Fibroblast of skin of right biceps (primary cell): Measurements from ENCODE around the gene ESRRA.

Source experiments
- DNase-seq: peaks from one replicate; pipeline ENCODE4 v3.0.0-alpha.2; 2013

ESRRA gene

DNA sequence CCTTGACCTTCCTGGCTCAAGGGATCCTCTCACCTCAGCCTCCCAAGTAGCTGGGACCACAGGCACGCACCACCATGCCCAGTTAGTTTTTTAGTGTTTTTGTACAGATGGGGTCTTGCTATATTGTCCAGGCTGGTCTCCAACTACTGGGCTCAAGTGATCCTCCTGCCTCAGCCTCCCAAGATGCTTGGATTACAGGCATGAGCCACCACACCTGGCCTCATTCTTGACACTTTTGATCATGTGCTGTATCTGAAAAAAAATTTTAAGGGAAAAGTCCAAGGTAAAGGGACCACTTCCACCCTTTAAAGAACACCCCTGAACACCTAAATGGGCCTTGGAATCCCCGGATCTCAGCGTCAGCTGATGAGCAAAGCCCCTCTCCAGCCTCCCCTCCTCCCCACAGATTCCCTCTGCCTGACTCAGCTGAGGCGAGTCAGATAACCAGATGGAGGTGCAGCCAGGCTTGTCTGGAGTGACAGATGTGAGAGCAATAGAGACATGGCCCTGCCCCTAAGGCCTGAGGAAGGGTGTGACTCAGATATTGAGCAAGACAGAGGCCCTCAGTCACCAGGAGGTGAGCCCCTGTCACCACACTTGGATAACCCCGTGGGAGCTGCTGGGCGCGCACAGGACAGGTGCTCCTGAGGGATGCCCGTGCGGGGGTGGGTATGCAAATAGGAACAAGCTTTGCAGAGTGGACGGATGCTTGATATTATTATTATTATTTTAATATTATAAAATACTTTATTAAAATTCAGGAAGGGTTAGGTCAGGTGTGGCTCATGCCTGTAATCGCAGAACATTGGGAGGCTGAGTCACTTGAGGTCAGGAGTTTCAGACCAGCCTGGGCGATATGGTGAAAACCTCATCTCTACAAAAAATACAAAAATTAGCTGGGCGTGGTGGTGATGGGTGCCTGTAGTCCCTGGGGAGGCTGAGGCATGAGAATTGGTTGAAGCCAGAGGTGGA lies 29.7 kb downstream of the ESRRA start:
- peak; percentile 97 for DNase-seq

DNA sequence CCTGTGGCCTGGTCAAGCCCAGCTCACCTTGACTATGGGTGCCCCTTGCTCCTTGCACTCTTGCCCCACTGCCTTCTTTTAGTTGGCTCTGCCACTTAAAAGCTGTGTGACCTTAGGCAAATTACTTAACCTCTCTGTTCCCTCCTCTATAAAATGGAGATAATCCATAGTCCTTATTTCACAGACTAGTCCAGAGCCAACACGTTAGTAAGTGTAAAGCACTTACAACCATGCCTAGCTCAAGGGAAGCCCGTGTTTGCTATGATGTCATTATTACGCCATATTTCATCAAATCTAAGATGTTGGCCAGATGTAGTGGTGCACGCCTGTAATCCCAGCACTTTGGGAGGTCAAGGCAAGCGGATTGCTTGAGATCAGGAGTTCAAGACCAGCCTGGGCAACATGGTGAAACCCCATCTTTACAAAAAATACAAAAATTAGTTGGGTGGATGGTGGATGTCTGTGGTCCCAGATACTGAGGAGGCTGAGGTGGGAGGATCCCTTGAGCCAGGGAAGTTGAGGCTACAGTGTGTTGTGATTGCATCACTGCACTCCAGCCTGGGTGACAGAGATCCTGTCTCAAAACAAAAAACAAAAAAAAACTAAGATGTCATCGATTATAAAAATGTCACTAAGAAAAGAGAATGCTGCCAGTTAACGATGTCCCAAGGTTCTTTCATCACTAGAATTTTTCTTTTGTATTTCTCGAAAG lies 32.4 kb downstream of the ESRRA start:
- DNase-seq, result no peak

- no peak for DNase-seq
Observed at GRCh38 chr11:64338716-64339115, 33.4 kb downstream of the ESRRA start.

GRCh38 chr11:64339286-64339685 lies 34.0 kb downstream of the ESRRA start:
- no peak for DNase-seq

- no peak for DNase-seq
Observed at GRCh38 chr11:64339754-64340408, 34.6 kb downstream of the ESRRA start, which contains the start of gene CCDC88B. TSS of gene CCDC88B (plus strand) at chr11:64340204. CDS start at chr11:64340267, 63 bp downstream.

DNA sequence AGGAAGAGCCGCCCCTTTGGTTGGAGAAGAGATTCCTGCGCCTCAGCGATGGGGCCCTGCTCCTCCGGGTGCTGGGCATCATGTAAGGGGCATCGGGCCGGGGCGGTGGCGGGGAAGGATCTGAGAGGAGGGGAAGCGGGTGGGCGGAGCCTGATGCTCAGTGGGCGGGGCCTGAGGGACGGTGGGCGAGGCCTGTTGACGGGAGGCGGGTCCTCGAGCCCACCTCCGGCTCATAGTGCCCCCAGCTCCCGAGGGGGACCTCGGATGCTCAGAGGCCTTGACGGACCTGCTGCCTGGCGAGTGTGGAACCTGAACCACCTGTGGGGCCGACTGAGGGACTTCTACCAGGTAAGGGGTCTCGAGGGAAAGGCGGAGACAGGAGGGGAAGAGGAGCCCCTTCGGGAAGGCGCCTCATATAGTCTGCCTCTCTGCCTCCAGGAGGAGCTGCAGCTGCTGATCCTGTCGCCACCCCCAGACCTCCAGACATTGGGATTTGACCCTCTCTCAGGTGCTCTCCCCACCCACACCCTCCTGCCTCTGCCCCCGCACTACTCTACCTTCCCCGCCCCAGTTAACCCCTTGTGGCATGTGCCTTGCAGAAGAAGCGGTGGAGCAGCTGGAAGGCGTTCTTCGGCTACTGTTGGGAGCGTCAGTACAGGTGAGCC lies 35.5 kb downstream of the ESRRA start:
- no peak for DNase-seq

GRCh38 chr11:64341429-64341828 lies 36.1 kb downstream of the ESRRA start:
- DNase-seq, result no peak

GRCh38 chr11:64341851-64342791 lies 36.8 kb downstream of the ESRRA start:
- peak; percentile 87 for DNase-seq

DNA sequence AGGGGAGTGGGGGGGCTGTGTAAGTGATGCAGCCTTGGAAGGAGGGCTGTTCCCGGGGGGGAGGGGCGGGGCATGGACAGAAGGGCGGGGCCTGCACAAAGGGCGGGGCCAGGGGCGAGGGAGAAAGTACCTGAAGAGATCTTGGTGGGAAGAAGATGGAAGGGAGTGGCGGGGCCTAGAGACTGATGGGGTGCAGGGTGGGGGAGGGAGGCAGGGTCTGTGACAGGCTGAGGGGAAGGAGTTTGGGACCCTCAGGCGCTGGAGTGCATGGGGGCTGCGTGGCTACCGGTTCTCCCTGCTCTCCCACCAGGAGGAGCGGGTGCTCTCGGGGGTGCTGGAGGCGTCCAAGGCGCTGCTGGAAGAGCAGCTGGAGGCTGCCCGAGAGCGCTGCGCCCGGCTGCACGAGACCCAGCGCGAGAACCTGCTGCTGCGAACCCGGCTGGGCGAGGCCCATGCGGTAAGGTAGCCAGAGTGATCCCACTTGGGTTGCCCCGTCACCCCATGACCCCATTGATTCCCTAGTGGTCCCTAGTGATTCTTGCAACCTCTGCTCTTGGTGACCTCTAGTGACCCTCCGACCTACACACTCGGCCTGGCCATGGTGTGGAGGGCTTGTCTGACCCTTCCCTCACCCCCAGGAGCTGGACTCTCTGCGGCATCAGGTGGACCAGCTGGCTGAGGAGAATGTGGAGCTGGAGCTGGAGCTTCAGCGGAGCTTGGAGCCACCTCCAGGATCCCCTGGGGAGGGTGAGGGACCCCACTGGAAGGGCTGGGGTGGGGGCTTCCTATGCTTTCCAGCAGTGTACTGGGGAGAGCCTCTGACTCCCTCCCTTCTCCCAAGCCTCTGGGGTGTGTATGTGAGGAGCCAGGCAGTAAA lies 37.8 kb downstream of the ESRRA start:
- no peak for DNase-seq

DNA sequence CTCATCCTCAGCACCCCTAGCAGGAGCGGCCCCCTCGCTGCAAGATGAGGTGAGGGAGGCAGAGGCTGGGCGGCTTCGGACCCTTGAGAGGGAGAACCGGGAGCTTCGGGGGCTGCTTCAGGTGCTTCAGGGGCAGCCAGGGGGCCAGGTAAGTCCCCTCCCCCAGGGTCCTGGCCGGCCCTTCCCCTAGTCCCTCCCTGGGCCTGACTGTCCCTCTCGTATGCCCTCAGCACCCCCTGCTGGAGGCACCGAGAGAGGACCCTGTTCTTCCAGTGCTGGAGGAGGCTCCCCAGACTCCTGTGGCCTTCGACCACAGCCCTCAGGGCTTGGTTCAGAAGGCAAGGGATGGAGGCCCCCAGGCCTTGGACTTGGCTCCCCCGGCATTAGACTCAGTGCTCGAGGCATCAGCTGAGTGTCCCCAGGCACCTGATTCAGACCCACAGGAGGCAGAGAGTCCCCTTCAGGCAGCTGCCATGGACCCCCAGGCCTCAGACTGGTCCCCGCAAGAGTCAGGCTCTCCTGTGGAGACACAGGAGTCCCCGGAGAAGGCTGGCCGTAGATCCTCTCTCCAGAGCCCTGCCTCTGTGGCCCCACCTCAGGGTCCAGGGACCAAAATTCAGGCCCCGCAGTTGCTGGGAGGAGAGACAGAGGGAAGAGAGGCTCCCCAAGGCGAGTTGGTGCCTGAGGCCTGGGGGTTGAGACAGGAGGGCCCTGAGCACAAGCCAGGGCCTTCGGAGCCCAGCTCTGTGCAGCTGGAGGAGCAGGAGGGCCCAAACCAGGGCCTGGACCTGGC lies 38.6 kb downstream of the ESRRA start:
- DNase-seq, result no peak

GRCh38 chr11:64344787-64345186 lies 39.5 kb downstream of the ESRRA start:
- DNase-seq, result no peak

- DNase-seq, result no peak
Observed at GRCh38 chr11:64347193-64347867, 42.0 kb downstream of the ESRRA start.

GRCh38 chr11:64348383-64349024 lies 43.2 kb downstream of the ESRRA start:
- no peak for DNase-seq

DNA sequence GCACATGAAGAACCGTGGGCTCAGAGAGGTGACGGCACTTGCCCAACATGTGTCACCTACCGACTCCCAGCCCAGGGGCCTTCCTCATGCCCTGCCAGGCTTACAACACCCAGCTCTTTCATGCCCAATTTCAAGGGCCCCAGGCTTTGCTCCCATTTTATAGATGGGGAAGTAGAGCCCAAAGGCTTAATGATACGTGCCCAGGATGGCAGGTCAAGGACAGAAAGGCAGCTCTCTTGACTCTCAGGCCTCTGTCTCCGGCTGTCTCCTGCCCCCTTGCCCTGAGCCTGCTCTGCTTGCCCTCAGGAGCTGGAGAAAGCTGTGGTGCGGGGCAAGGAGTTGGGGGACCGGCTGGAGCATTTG lies 43.7 kb downstream of the ESRRA start:
- DNase-seq, result no peak

- no peak for DNase-seq
Observed at GRCh38 chr11:64349404-64349803, 44.1 kb downstream of the ESRRA start.

GRCh38 chr11:64351136-64351631 lies 45.9 kb downstream of the ESRRA start:
- no peak for DNase-seq

DNA sequence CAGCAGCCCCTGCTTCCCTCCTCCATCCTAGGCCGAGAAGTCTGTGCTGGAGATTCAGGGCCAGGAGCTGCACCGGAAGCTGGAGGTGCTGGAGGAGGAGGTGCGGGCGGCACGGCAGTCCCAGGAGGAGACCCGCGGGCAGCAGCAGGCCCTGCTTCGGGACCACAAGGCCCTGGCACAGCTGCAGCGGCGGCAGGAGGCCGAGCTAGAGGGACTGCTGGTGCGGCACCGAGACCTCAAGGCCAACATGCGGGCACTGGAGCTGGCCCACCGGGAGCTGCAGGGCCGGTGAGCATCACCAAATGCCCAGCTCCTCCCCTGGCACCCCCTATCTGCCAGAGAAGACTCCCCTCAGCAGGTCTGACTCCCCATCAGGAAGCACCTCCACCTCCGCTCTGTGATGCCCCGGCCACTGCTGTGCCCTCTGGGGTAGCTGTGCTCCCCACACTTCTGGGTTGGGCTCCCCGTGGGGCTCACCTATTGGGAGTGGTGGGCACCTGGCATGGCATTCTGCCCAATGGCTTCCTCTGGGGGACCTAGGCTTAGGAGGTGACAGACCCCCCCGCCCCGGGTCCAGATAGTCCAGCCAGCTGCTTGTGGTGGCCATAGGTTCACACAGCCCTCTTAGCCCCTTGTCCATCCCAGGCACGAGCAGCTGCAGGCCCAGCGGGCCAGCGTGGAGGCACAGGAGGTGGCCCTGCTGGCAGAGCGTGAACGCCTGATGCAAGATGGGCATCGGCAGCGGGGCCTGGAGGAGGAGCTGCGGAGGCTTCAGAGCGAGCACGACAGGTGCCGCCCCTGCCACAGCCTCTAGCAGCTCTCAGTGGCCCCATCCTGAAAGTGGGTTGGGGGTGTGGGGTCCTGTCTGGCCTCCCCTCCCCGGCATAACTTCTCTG lies 47.0 kb downstream of the ESRRA start:
- DNase-seq, result no peak
